Measurements from ENCODE around the gene MISP3. TPM values are rescaled to one million over a fixed set of nuclear protein-coding genes. Genes with fewer than 3 reads are reported as not detected.

MISP3 gene
- polyA plus RNA-seq, 1 donor (not counting 4 experiments of a cell fraction or from before 2014, with no cell fraction given), result 0.79 TPM

GRCh38 chr19:14115756-14116155, 43.2 kb downstream of the MISP3 start:
- Histone ChIP-seq H4K20me1 (ENCODE audit: control insufficient read depth, extremely low read depth, insufficient read depth, low read length) (no peaks in the 10 kb centered on the region), H3K4me3 (ENCODE audit: control insufficient read depth in 2 of 3, extremely low read depth in 1 of 3, insufficient read depth in 2 of 3, low read depth in 1 of 3, low read length in 3 of 3) (no peak overlapping the region), H3K9me3 (ENCODE audit: control insufficient read depth, low read depth, low read length) (no peaks in the 10 kb centered on the region), H2AFZ (ENCODE audit: control insufficient read depth, low read length) (no peak overlapping the region), H3K36me3 (ENCODE audit: control insufficient read depth in 2 of 2, extremely low read depth in 1 of 2, insufficient read depth in 2 of 2, low read length in 2 of 2) (no peaks in the 10 kb centered on the region), H3K9me1 (ENCODE audit: control insufficient read depth, extremely low read depth, insufficient read depth, low read length) (no peaks in the 10 kb centered on the region), H3K4me1 (ENCODE audit: control insufficient read depth, extremely low read depth, insufficient read depth, low read length) (peaks cover 14% of the 10 kb centered on the region), H3K9ac (ENCODE audit: control insufficient read depth, extremely low read depth, insufficient read depth, low read length) (no peak overlapping the region), H3K27me3 (ENCODE audit: control insufficient read depth, extremely low read depth, insufficient read depth, low read length) (no peaks in the 10 kb centered on the region), H3K4me2 (ENCODE audit: control insufficient read depth, extremely low read depth, insufficient read depth, low read depth, low read length) (no peak overlapping the region), H3K27ac (ENCODE audit: control insufficient read depth, insufficient read depth, low read length) (no peak overlapping the region), H3K79me2 (ENCODE audit: control insufficient read depth, insufficient read depth, low read length) (peaks cover 9% of the 10 kb centered on the region)
- DNase-seq (ENCODE audit: low read depth, low spot score), result no peak
- dilution Hi-C loops (cut with MboI; ENCODE audit: extremely low pct_ligation_motif_present, low sequenced_read_pairs), result no loop called here
- no peak for FAIRE-seq
- TF ChIP-seq CTCF (optimal IDR thresholded peaks at IDR 0.05 in 1 of 3, IDR thresholded peaks at IDR 0.05 in 1 of 3, conservative IDR thresholded peaks at IDR 0.05 in 1 of 3; ENCODE audit: extremely low read depth in 1 of 3, insufficient read depth in 2 of 3, low read length in 3 of 3), result no peak
- TF ChIP-seq EZH2 (IDR thresholded peaks at IDR 0.05; ENCODE audit: low read length), result no peak

- FAIRE-seq, result no peak
- TF ChIP-seq CTCF (optimal IDR thresholded peaks at IDR 0.05 in 1 of 3, IDR thresholded peaks at IDR 0.05 in 1 of 3, conservative IDR thresholded peaks at IDR 0.05 in 1 of 3; ENCODE audit: extremely low read depth in 1 of 3, insufficient read depth in 2 of 3, low read length in 3 of 3), result no peak
- TF ChIP-seq EZH2 (IDR thresholded peaks at IDR 0.05; ENCODE audit: low read length), result no peak
- no peaks in the 10 kb centered on the region for H3K9me1 ChIP-seq (ENCODE audit: control insufficient read depth, extremely low read depth, insufficient read depth, low read length)
Observed at GRCh38 chr19:14116525-14116917, 43.9 kb downstream of the MISP3 start.

More at GRCh38 chr19:14116525-14116917, 43.9 kb downstream of the MISP3 start:
- H3K4me2 ChIP-seq (ENCODE audit: control insufficient read depth, extremely low read depth, insufficient read depth, low read depth, low read length), result peak overlapping the region; percentile 89
- DNase-seq (ENCODE audit: low read depth, low spot score), result no peak
- dilution Hi-C loops (cut with MboI; ENCODE audit: extremely low pct_ligation_motif_present, low sequenced_read_pairs), result no loop called here
- H3K9me3 ChIP-seq (ENCODE audit: control insufficient read depth, low read depth, low read length), result no peaks in the 10 kb centered on the region
- H3K9ac ChIP-seq (ENCODE audit: control insufficient read depth, extremely low read depth, insufficient read depth, low read length), result peak overlapping the region; percentile 71
- H4K20me1 ChIP-seq (ENCODE audit: control insufficient read depth, extremely low read depth, insufficient read depth, low read length), result no peaks in the 10 kb centered on the region
- peak overlapping the region; percentile 78 to 86 (median 80) for H3K4me3 ChIP-seq (ENCODE audit: control insufficient read depth in 2 of 3, extremely low read depth in 1 of 3, insufficient read depth in 2 of 3, low read depth in 1 of 3, low read length in 3 of 3)
- no peak overlapping the region for H3K27ac ChIP-seq (ENCODE audit: control insufficient read depth, insufficient read depth, low read length)
- H3K4me1 ChIP-seq (ENCODE audit: control insufficient read depth, extremely low read depth, insufficient read depth, low read length), result peaks cover 14% of the 10 kb centered on the region
- no peak overlapping the region for H2AFZ ChIP-seq (ENCODE audit: control insufficient read depth, low read length)
- H3K36me3 ChIP-seq (ENCODE audit: control insufficient read depth in 2 of 2, extremely low read depth in 1 of 2, insufficient read depth in 2 of 2, low read length in 2 of 2), result peaks cover 0 to 3% of the 10 kb centered on the region in 2 experiments
- no peaks in the 10 kb centered on the region for H3K27me3 ChIP-seq (ENCODE audit: control insufficient read depth, extremely low read depth, insufficient read depth, low read length)
- H3K79me2 ChIP-seq (ENCODE audit: control insufficient read depth, insufficient read depth, low read length), result peaks cover 9% of the 10 kb centered on the region
